ENCODE data around the gene CABLES1.

The CABLES1 gene

GRCh38 chr18:23280844-23281243 lies 145.6 kb downstream of the CABLES1 start:
- H2BK12ac ChIP-seq (ENCODE audit: low read length) = no peak overlapping the region
- no peak overlapping the region for H3K27ac ChIP-seq (ENCODE audit: low read depth, low read length)
- no peaks in the 10 kb centered on the region for H3K27me3 ChIP-seq (ENCODE audit: insufficient read depth, low read length)
- peaks cover 2% of the 10 kb centered on the region for H3K79me2 ChIP-seq (ENCODE audit: control insufficient read depth, insufficient read depth, low read length, poor library complexity)
- WGBS (ENCODE audit: extremely low coverage, insufficient coverage, insufficient read length) = no CpG with 5 or more reads among the region's 5 CpGs
- no peak overlapping the region for H2BK120ac ChIP-seq (ENCODE audit: insufficient read depth, low read length, poor library complexity)
- no peak overlapping the region for H4K91ac ChIP-seq (ENCODE audit: low read depth, low read length)
- peaks cover 20 to 28% of the 10 kb centered on the region in 2 experiments for H3K4me1 ChIP-seq (ENCODE audit: control insufficient read depth in 1 of 2, insufficient read depth in 2 of 2, low read length in 2 of 2)
- H3K18ac ChIP-seq (ENCODE audit: low read length) = no peak overlapping the region
- H4K12ac ChIP-seq (ENCODE audit: low read depth, low read length) = no peak overlapping the region
- H3K23ac ChIP-seq (ENCODE audit: low read length) = no peak overlapping the region
- no peak overlapping the region for H2AK5ac ChIP-seq (ENCODE audit: low read length)
- H3K4me3 ChIP-seq (ENCODE audit: low read depth, low read length) = no peak overlapping the region
- no peak overlapping the region for H2AFZ ChIP-seq (ENCODE audit: insufficient read depth, low read length, poor library complexity)
- peaks cover 2% of the 10 kb centered on the region for H3K9me3 ChIP-seq (ENCODE audit: insufficient read depth, low read depth, low read length)
- DNase-seq = no peak
- H3K9ac ChIP-seq (ENCODE audit: low read length) = no peak overlapping the region
- H3K36me3 ChIP-seq (ENCODE audit: control insufficient read depth in 1 of 2, insufficient read depth in 2 of 2, low read length in 2 of 2) = no peaks in the 10 kb centered on the region
- peaks cover 19% of the 10 kb centered on the region for H3K79me1 ChIP-seq (ENCODE audit: low read length)
- no peak overlapping the region for H3K4me2 ChIP-seq (ENCODE audit: low read length)
- no peak overlapping the region for H3K4ac ChIP-seq (ENCODE audit: low read depth, low read length)
- H3K14ac ChIP-seq (ENCODE audit: low read length) = no peak overlapping the region
- H4K8ac ChIP-seq (ENCODE audit: low read depth, low read length) = no peak overlapping the region
- no peak overlapping the region for H2BK5ac ChIP-seq (ENCODE audit: low read depth, low read length, poor library complexity)

GRCh38 chr18:23281626-23282436 lies 146.5 kb downstream of the CABLES1 start:
- no CpG with 5 or more reads among the region's 14 CpGs for WGBS (ENCODE audit: extremely low coverage, insufficient coverage, insufficient read length)
- Histone ChIP-seq H3K4me1 (ENCODE audit: control insufficient read depth in 1 of 2, insufficient read depth in 2 of 2, low read length in 2 of 2) (peaks cover 20 to 26% of the 10 kb centered on the region in 2 experiments), H3K36me3 (ENCODE audit: control insufficient read depth in 1 of 2, insufficient read depth in 2 of 2, low read length in 2 of 2) (no peaks in the 10 kb centered on the region), H3K79me2 (ENCODE audit: control insufficient read depth, insufficient read depth, low read length, poor library complexity) (peaks cover 2% of the 10 kb centered on the region), H3K14ac (ENCODE audit: low read length) (peak overlapping the region; percentile 16), H3K18ac (ENCODE audit: low read length) (peak overlapping the region; percentile 19), H2BK120ac (ENCODE audit: insufficient read depth, low read length, poor library complexity) (peak overlapping the region; percentile 9), H3K27me3 (ENCODE audit: insufficient read depth, low read length) (no peaks in the 10 kb centered on the region), H2BK12ac (ENCODE audit: low read length) (peak overlapping the region; percentile 42), H2AFZ (ENCODE audit: insufficient read depth, low read length, poor library complexity) (no peak overlapping the region), H3K79me1 (ENCODE audit: low read length) (peaks cover 17% of the 10 kb centered on the region), H3K4me2 (ENCODE audit: low read length) (no peak overlapping the region), H3K4ac (ENCODE audit: low read depth, low read length) (no peak overlapping the region), H2BK5ac (ENCODE audit: low read depth, low read length, poor library complexity) (peak overlapping the region; percentile 2), H4K12ac (ENCODE audit: low read depth, low read length) (no peak overlapping the region), H3K4me3 (ENCODE audit: low read depth, low read length) (no peak overlapping the region), H2AK5ac (ENCODE audit: low read length) (no peak overlapping the region), H4K8ac (ENCODE audit: low read depth, low read length) (peak overlapping the region; percentile 34), H3K9ac (ENCODE audit: low read length) (no peak overlapping the region), H3K27ac (ENCODE audit: low read depth, low read length) (peak overlapping the region; percentile 12), H4K91ac (ENCODE audit: low read depth, low read length) (peak overlapping the region; percentile 38), H3K9me3 (ENCODE audit: insufficient read depth, low read depth, low read length) (no peaks in the 10 kb centered on the region), H3K23ac (ENCODE audit: low read length) (no peak overlapping the region)
- peak; percentile 69 to 91 for DNase-seq

GRCh38 chr18:23282437-23282781 lies 147.1 kb downstream of the CABLES1 start:
- Histone ChIP-seq H3K27ac (ENCODE audit: low read depth, low read length) (no peak overlapping the region), H2AFZ (ENCODE audit: insufficient read depth, low read length, poor library complexity) (no peak overlapping the region), H3K4me3 (ENCODE audit: low read depth, low read length) (no peak overlapping the region), H3K9me3 (ENCODE audit: insufficient read depth, low read depth, low read length) (no peaks in the 10 kb centered on the region), H3K9ac (ENCODE audit: low read length) (no peak overlapping the region), H3K4ac (ENCODE audit: low read depth, low read length) (no peak overlapping the region), H2BK12ac (ENCODE audit: low read length) (peak overlapping the region; percentile 27), H2BK5ac (ENCODE audit: low read depth, low read length, poor library complexity) (peak overlapping the region; percentile 2), H3K79me1 (ENCODE audit: low read length) (peaks cover 17% of the 10 kb centered on the region), H3K79me2 (ENCODE audit: control insufficient read depth, insufficient read depth, low read length, poor library complexity) (peaks cover 2% of the 10 kb centered on the region), H4K91ac (ENCODE audit: low read depth, low read length) (peak overlapping the region; percentile 38), H4K8ac (ENCODE audit: low read depth, low read length) (no peak overlapping the region), H3K4me2 (ENCODE audit: low read length) (no peak overlapping the region), H2BK120ac (ENCODE audit: insufficient read depth, low read length, poor library complexity) (peak overlapping the region; percentile 9), H3K14ac (ENCODE audit: low read length) (no peak overlapping the region), H3K4me1 (ENCODE audit: control insufficient read depth in 1 of 2, insufficient read depth in 2 of 2, low read length in 2 of 2) (peaks cover 20 to 26% of the 10 kb centered on the region in 2 experiments), H3K36me3 (ENCODE audit: control insufficient read depth in 1 of 2, insufficient read depth in 2 of 2, low read length in 2 of 2) (no peaks in the 10 kb centered on the region), H3K23ac (ENCODE audit: low read length) (no peak overlapping the region), H4K12ac (ENCODE audit: low read depth, low read length) (no peak overlapping the region), H2AK5ac (ENCODE audit: low read length) (no peak overlapping the region), H3K27me3 (ENCODE audit: insufficient read depth, low read length) (no peaks in the 10 kb centered on the region), H3K18ac (ENCODE audit: low read length) (peak overlapping the region; percentile 19)
- WGBS (ENCODE audit: extremely low coverage, insufficient coverage, insufficient read length) = no CpG with 5 or more reads among the region's 6 CpGs
- no peak for DNase-seq

- Histone ChIP-seq H2AFZ (ENCODE audit: insufficient read depth, low read length, poor library complexity) (no peak overlapping the region), H3K79me1 (ENCODE audit: low read length) (peaks cover 17% of the 10 kb centered on the region), H3K36me3 (ENCODE audit: control insufficient read depth in 1 of 2, insufficient read depth in 2 of 2, low read length in 2 of 2) (no peaks in the 10 kb centered on the region), H3K4me2 (ENCODE audit: low read length) (no peak overlapping the region), H4K12ac (ENCODE audit: low read depth, low read length) (no peak overlapping the region), H3K4me1 (ENCODE audit: control insufficient read depth in 1 of 2, insufficient read depth in 2 of 2, low read length in 2 of 2) (peaks cover 20 to 26% of the 10 kb centered on the region in 2 experiments), H4K91ac (ENCODE audit: low read depth, low read length) (no peak overlapping the region), H3K9me3 (ENCODE audit: insufficient read depth, low read depth, low read length) (no peaks in the 10 kb centered on the region), H3K27ac (ENCODE audit: low read depth, low read length) (peak overlapping the region; percentile 36), H2BK5ac (ENCODE audit: low read depth, low read length, poor library complexity) (no peak overlapping the region), H3K4ac (ENCODE audit: low read depth, low read length) (no peak overlapping the region), H3K27me3 (ENCODE audit: insufficient read depth, low read length) (no peaks in the 10 kb centered on the region), H2BK12ac (ENCODE audit: low read length) (no peak overlapping the region), H3K4me3 (ENCODE audit: low read depth, low read length) (no peak overlapping the region), H3K23ac (ENCODE audit: low read length) (no peak overlapping the region), H2AK5ac (ENCODE audit: low read length) (no peak overlapping the region), H3K9ac (ENCODE audit: low read length) (no peak overlapping the region), H4K8ac (ENCODE audit: low read depth, low read length) (no peak overlapping the region), H3K18ac (ENCODE audit: low read length) (no peak overlapping the region), H3K14ac (ENCODE audit: low read length) (no peak overlapping the region), H2BK120ac (ENCODE audit: insufficient read depth, low read length, poor library complexity) (no peak overlapping the region), H3K79me2 (ENCODE audit: control insufficient read depth, insufficient read depth, low read length, poor library complexity) (peaks cover 2% of the 10 kb centered on the region)
- peak; percentile 64 to 83 for DNase-seq
- no CpG with 5 or more reads among the region's 2 CpGs for WGBS (ENCODE audit: extremely low coverage, insufficient coverage, insufficient read length)
These were observed 148.7 kb downstream of the CABLES1 start for GRCh38 chr18:23283916-23284430.
